Measurements from ENCODE around the gene OR6N1.

The OR6N1 gene

GRCh38 chr1:158771950-158772866 lies at the start of gene OR6N1:
TSS of gene OR6N1 (minus strand) at chr1:158772195. CDS start at chr1:158766682, 5,513 bp downstream.
- FAIRE-seq (no peak), DNase-seq (ENCODE audit: low spot score) (no peak)

GRCh38 chr1:158821723-158822122 lies 49.7 kb upstream of the OR6N1 start:
- FAIRE-seq, result no peak
- DNase-seq (ENCODE audit: low spot score), result no peak

- no peak for DNase-seq (ENCODE audit: low spot score)
- no peak for FAIRE-seq
Measured at GRCh38 chr1:158819461-158820443, 47.8 kb upstream of the OR6N1 start.

GRCh38 chr1:158818975-158819431 lies 47.0 kb upstream of the OR6N1 start:
- DNase-seq (ENCODE audit: low spot score) (no peak), FAIRE-seq (no peak)

GRCh38 chr1:158818560-158818959 lies 46.6 kb upstream of the OR6N1 start:
- no peak for FAIRE-seq
- no peak for DNase-seq (ENCODE audit: low spot score)

GRCh38 chr1:158814970-158815369 lies 43.0 kb upstream of the OR6N1 start:
- DNase-seq (ENCODE audit: low spot score) (no peak), FAIRE-seq (no peak)

- FAIRE-seq, result no peak
- DNase-seq (ENCODE audit: low spot score), result no peak
Measured at GRCh38 chr1:158813164-158813563, 41.2 kb upstream of the OR6N1 start.

- DNase-seq (ENCODE audit: low spot score) (no peak), FAIRE-seq (no peak)
Measured at GRCh38 chr1:158812336-158812735, 40.3 kb upstream of the OR6N1 start.

GRCh38 chr1:158810311-158810710 lies 38.3 kb upstream of the OR6N1 start:
- DNase-seq (ENCODE audit: low spot score) (no peak), FAIRE-seq (no peak)

- FAIRE-seq (no peak), DNase-seq (ENCODE audit: low spot score) (no peak)
Measured at GRCh38 chr1:158809862-158810261, 37.9 kb upstream of the OR6N1 start.

GRCh38 chr1:158809256-158809655 lies 37.3 kb upstream of the OR6N1 start:
- FAIRE-seq, result no peak
- no peak for DNase-seq (ENCODE audit: low spot score)

GRCh38 chr1:158806916-158807536 lies 35.0 kb upstream of the OR6N1 start:
- no peak for FAIRE-seq
- no peak for DNase-seq (ENCODE audit: low spot score)

- DNase-seq (ENCODE audit: low spot score) (no peak), FAIRE-seq (no peak)
Measured at GRCh38 chr1:158803678-158804077, 31.7 kb upstream of the OR6N1 start.

GRCh38 chr1:158801396-158801795 lies 29.4 kb upstream of the OR6N1 start:
- no peak for DNase-seq (ENCODE audit: low spot score)
- FAIRE-seq, result no peak

- DNase-seq (ENCODE audit: low spot score), result no peak
- no peak for FAIRE-seq
Measured at GRCh38 chr1:158800526-158800925, 28.5 kb upstream of the OR6N1 start.

- FAIRE-seq (no peak), DNase-seq (ENCODE audit: low spot score) (no peak)
Measured at GRCh38 chr1:158799689-158800088, 27.7 kb upstream of the OR6N1 start.

GRCh38 chr1:158798531-158798930 lies 26.5 kb upstream of the OR6N1 start:
- FAIRE-seq (peak; percentile 7), DNase-seq (ENCODE audit: low spot score) (no peak)

- no peak for FAIRE-seq
- DNase-seq (ENCODE audit: low spot score), result no peak
Measured at GRCh38 chr1:158794247-158794646, 22.3 kb upstream of the OR6N1 start.

- no peak for DNase-seq (ENCODE audit: low spot score)
- no peak for FAIRE-seq
Measured at GRCh38 chr1:158793604-158794003, 21.6 kb upstream of the OR6N1 start.

GRCh38 chr1:158781104-158781503 lies 9.1 kb upstream of the OR6N1 start, which contains the start of gene OR6N2:
TSS of gene OR6N2 (minus strand) at chr1:158781204. CDS start at chr1:158777635, 3,569 bp downstream.
- DNase-seq (ENCODE audit: low spot score), result no peak
- FAIRE-seq, result no peak

- DNase-seq (ENCODE audit: low spot score) (no peak), FAIRE-seq (no peak)
Measured at GRCh38 chr1:158754420-158754819, 17.6 kb downstream of the OR6N1 start, which contains the start of gene OR6K6. TSS of gene OR6K6 (plus strand) at chr1:158754720. CDS start at chr1:158754888, 168 bp downstream.

Data from RCC 7860 (cell line).